HL-60 (cell line): ENCODE data around the gene ZNF541.
A peak's percentile ranks its signal among the peaks of the same experiment; 100 is the strongest.
"Not testable (repeated sequence)": the region's sequence is repeated elsewhere in the genome, so short reads cannot be mapped to it uniquely, and the experiment has no call there.

Experiments
- DNase-seq, 2 experiments: peaks; one replicate each; pipeline ENCODE4 v3.0.0-alpha.2; 2010 to 2020; ENCODE audit warnings: low read depth in 1 of 2, low spot score in 1 of 2
- H3K27ac ChIP-seq: fragments of 250-450 bp; sonication (Bioruptor Pico); replicated peaks from 2 replicates; pipeline ENCODE4 v1.5.1; 2020; ENCODE audit warnings: mild to moderate bottlenecking, moderate library complexity
- H3K27me3 ChIP-seq: fragments of 250-450 bp; sonication (Bioruptor Pico); 2 replicates; pipeline ENCODE4 v1.5.1; 2021; ENCODE audit warnings: mild to moderate bottlenecking, moderate library complexity; ENCODE audit not compliant: insufficient read depth, poor library complexity, severe bottlenecking
- H3K4me3 ChIP-seq: replicated peaks from 2 replicates; pipeline ENCODE4 v1.5.1; 2011; ENCODE audit warnings: mild to moderate bottlenecking, control low read depth, low read length; ENCODE audit not compliant: insufficient read depth
- GABPA ChIP-seq: IDR thresholded peaks from 2 replicates; pipeline ENCODE4 v1.6.1; 2012; ENCODE audit warnings: low read depth
- POLR2AphosphoS5 ChIP-seq: IDR thresholded peaks from 2 replicates; pipeline ENCODE4 v1.6.1; 2012; ENCODE audit warnings: low read depth
- SPI1 ChIP-seq: IDR thresholded peaks from 2 replicates; pipeline ENCODE4 v1.6.1; 2012; ENCODE audit warnings: low read depth, mild to moderate bottlenecking, borderline replicate concordance
- TF ChIP-seq, protein P1 (sequence below): IDR thresholded peaks from 2 replicates; pipeline ENCODE4 v1.6.1; 2012; ENCODE audit warnings: low read depth; ENCODE audit not compliant: insufficient replicate concordance
- TF ChIP-seq, protein P2 (sequence below): IDR thresholded peaks from one replicate; pipeline ENCODE4 v1.5.1; 2011; ENCODE audit warnings: low read length, control low read depth, inconsistent platforms; ENCODE audit not compliant: insufficient read depth

The ZNF541 gene

DNA sequence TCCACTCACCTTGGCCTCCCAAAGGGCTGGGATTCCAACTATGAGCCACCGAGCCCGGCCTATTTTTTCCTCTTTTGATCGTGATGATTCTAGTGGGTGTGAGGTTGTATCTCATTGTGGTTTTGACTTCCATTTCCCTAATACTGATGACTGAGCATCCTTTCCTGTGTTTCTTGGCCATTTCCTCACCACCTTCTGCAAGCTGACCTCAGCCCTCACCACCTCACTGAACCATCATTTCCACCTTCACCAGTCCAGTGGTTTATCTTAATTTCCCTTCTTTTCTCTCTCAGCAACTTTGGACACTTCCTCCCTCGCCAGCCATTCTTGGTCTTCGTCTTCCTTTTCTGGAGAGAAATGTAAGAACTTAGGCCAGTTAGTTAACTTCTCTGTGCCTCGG, 23.0 kb upstream of the ZNF541 start:
- TF ChIP-seq, protein P1, sequence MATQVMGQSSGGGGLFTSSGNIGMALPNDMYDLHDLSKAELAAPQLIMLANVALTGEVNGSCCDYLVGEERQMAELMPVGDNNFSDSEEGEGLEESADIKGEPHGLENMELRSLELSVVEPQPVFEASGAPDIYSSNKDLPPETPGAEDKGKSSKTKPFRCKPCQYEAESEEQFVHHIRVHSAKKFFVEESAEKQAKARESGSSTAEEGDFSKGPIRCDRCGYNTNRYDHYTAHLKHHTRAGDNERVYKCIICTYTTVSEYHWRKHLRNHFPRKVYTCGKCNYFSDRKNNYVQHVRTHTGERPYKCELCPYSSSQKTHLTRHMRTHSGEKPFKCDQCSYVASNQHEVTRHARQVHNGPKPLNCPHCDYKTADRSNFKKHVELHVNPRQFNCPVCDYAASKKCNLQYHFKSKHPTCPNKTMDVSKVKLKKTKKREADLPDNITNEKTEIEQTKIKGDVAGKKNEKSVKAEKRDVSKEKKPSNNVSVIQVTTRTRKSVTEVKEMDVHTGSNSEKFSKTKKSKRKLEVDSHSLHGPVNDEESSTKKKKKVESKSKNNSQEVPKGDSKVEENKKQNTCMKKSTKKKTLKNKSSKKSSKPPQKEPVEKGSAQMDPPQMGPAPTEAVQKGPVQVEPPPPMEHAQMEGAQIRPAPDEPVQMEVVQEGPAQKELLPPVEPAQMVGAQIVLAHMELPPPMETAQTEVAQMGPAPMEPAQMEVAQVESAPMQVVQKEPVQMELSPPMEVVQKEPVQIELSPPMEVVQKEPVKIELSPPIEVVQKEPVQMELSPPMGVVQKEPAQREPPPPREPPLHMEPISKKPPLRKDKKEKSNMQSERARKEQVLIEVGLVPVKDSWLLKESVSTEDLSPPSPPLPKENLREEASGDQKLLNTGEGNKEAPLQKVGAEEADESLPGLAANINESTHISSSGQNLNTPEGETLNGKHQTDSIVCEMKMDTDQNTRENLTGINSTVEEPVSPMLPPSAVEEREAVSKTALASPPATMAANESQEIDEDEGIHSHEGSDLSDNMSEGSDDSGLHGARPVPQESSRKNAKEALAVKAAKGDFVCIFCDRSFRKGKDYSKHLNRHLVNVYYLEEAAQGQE: no peak
- TF ChIP-seq GABPA (no peak), SPI1 (peak; percentile 67; the same call in 1 of the 2 replicates)
- TF ChIP-seq, protein P2, sequence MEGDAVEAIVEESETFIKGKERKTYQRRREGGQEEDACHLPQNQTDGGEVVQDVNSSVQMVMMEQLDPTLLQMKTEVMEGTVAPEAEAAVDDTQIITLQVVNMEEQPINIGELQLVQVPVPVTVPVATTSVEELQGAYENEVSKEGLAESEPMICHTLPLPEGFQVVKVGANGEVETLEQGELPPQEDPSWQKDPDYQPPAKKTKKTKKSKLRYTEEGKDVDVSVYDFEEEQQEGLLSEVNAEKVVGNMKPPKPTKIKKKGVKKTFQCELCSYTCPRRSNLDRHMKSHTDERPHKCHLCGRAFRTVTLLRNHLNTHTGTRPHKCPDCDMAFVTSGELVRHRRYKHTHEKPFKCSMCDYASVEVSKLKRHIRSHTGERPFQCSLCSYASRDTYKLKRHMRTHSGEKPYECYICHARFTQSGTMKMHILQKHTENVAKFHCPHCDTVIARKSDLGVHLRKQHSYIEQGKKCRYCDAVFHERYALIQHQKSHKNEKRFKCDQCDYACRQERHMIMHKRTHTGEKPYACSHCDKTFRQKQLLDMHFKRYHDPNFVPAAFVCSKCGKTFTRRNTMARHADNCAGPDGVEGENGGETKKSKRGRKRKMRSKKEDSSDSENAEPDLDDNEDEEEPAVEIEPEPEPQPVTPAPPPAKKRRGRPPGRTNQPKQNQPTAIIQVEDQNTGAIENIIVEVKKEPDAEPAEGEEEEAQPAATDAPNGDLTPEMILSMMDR: no peak
- H3K4me3 ChIP-seq: no peak overlapping the region
- H3K27me3 ChIP-seq: no peaks in the 10 kb centered on the region
- DNase-seq: peak in 1 of 2 experiments; percentile 69
- peak overlapping the region; percentile 35 for H3K27ac ChIP-seq

DNA sequence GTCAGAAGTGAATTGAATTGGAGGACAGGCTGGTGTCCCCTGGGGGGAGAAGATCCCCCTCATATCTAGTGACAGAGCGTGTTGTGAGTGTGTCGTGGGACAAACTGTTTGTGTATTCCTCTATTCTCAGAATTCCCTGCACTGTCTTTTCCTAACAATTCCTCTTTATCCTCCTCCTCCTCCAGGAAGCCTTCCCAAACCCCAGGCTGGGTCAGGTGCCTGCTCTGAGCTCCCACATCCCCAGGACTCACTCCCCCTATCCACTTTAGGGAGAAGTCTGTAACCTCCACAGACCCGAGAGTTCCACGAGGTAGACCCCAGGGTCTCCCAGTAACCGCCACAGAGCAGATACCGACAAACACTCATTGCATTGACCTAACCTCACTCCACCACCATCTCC, 20.9 kb upstream of the ZNF541 start:
- TF ChIP-seq, protein P2: no peak
- TF ChIP-seq GABPA: no peak
- DNase-seq: no peak
- Histone ChIP-seq H3K27me3 (no peaks in the 10 kb centered on the region), H3K4me3 (no peak overlapping the region), H3K27ac (no peak overlapping the region)

DNA sequence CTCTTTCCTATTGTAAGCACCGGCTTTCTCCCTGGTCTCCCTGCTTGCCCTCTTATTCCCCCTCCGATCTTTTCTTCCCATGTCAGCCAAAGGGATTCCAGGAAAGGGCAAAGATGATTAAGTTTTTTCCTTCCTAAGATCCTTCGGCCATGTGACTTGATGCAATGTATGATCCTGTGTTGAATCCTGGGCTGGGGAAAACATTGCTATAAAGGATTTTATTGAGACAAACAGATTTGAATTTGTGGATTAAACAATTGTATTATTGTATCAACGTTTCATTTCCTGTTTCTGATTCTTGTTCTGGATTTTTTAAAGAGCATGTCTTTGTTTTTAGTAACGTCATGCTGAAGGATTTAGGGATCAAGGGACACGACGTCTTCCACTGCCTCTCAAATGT, 16.9 kb upstream of the ZNF541 start:
- no peaks in the 10 kb centered on the region for H3K27me3 ChIP-seq
- no peak overlapping the region for H3K27ac ChIP-seq
- DNase-seq: no peak
- no peak overlapping the region for H3K4me3 ChIP-seq
- TF ChIP-seq POLR2AphosphoS5 (no peak), SPI1 (no peak), GABPA (no peak)
- TF ChIP-seq, protein P1: no peak
- TF ChIP-seq, protein P2: no peak

DNA sequence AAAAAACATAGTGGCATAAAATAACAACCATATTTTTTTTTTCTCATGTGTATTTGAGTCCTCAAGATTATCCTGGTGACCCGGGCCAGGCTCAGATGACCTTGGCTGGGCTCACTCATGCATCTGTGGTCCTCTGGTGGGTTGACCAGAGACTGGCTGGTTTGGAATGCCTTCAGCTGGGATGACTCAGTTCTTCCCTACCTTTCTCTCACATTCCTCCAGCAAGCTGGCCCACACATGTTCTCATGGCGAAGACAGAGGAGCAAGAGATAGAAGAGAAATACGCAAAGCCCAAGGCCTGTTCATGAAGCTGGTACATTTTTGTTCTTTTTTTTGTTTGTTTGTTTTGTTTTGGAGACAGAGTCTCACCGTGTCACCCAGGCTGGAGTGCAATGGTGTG, 14.3 kb upstream of the ZNF541 start:
- TF ChIP-seq SPI1 (no peak), GABPA (no peak), POLR2AphosphoS5 (no peak)
- TF ChIP-seq, protein P1: no peak
- TF ChIP-seq, protein P2: no peak
- H3K4me3 ChIP-seq: no peak overlapping the region
- no peak for DNase-seq

GRCh38 chr19:47583161-47583560, 10.2 kb upstream of the ZNF541 start:
- not testable (repeated sequence) for DNase-seq, H3K4me3 ChIP-seq, H3K27ac ChIP-seq, H3K27me3 ChIP-seq

More for the DNA sequence above, 14.3 kb upstream of the ZNF541 start:
- H3K27ac ChIP-seq: no peak overlapping the region
- H3K27me3 ChIP-seq: no peaks in the 10 kb centered on the region
